ENCODE measurements around the gene REX1BD.
"Not testable (repeated sequence)": the region's sequence is repeated elsewhere in the genome, so short reads cannot be mapped to it uniquely, and the experiment has no call there.

REX1BD gene

GRCh38 chr19:18595475-18595874 lies 6.9 kb downstream of the REX1BD start:
- no peak for DNase-seq (ENCODE audit: low read depth)
- TF ChIP-seq CTCF (IDR thresholded peaks at IDR 0.05; ENCODE audit: insufficient read depth, low read depth, low read length, missing control alignments): no peak
- no peak overlapping the region for H3K4me3 ChIP-seq (ENCODE audit: low read length)

- TF ChIP-seq CTCF (IDR thresholded peaks at IDR 0.05; ENCODE audit: insufficient read depth, low read depth, low read length, missing control alignments): no peak
- DNase-seq (ENCODE audit: low read depth): no peak
- no peak overlapping the region for H3K4me3 ChIP-seq (ENCODE audit: low read length)
Measured at GRCh38 chr19:18596752-18597157, 8.2 kb downstream of the REX1BD start.

GRCh38 chr19:18597809-18598660 lies 9.4 kb downstream of the REX1BD start:
- no peak overlapping the region for H3K4me3 ChIP-seq (ENCODE audit: low read length)
- no peak for TF ChIP-seq CTCF (IDR thresholded peaks at IDR 0.05; ENCODE audit: insufficient read depth, low read depth, low read length, missing control alignments)
- no peak for DNase-seq (ENCODE audit: low read depth)

- no peak for TF ChIP-seq CTCF (IDR thresholded peaks at IDR 0.05; ENCODE audit: insufficient read depth, low read depth, low read length, missing control alignments)
Measured at GRCh38 chr19:18599485-18599884, 10.9 kb downstream of the REX1BD start.

GRCh38 chr19:18600692-18601397 lies 12.2 kb downstream of the REX1BD start:
- DNase-seq (ENCODE audit: low read depth); H3K4me3 ChIP-seq (ENCODE audit: low read length): not testable (repeated sequence)

More at GRCh38 chr19:18599485-18599884, 10.9 kb downstream of the REX1BD start:
- DNase-seq (ENCODE audit: low read depth): no peak
- no peak overlapping the region for H3K4me3 ChIP-seq (ENCODE audit: low read length)

GRCh38 chr19:18601875-18602274 lies 13.3 kb downstream of the REX1BD start:
- no peak for TF ChIP-seq CTCF (IDR thresholded peaks at IDR 0.05; ENCODE audit: insufficient read depth, low read depth, low read length, missing control alignments)
- no peak overlapping the region for H3K4me3 ChIP-seq (ENCODE audit: low read length)
- DNase-seq (ENCODE audit: low read depth): peak; percentile 58

GRCh38 chr19:18603255-18603957 lies 14.8 kb downstream of the REX1BD start:
- no peak for DNase-seq (ENCODE audit: low read depth)
- no peak for TF ChIP-seq CTCF (IDR thresholded peaks at IDR 0.05; ENCODE audit: insufficient read depth, low read depth, low read length, missing control alignments)
- no peak overlapping the region for H3K4me3 ChIP-seq (ENCODE audit: low read length)

Data from epithelial cell of esophagus (primary cell).